ENCODE measurements around the gene SMG6. TPM values are rescaled to one million over a fixed set of nuclear protein-coding genes. Genes with fewer than 3 reads are reported as not detected.
"Not testable (repeated sequence)": the region's sequence is repeated elsewhere in the genome, so short reads cannot be mapped to it uniquely, and the experiment has no call there.

SMG6 gene
- total RNA-seq, 1 experiment from 2014 or later: 25.6 TPM

- CTCF ChIA-PET: interaction anchor here (0.5 to 1.7 kb wide), 15 partner anchors 10 to 197 kb away, joined by 3 to 18 read pairs (median 6); partner anchors contain the start of gene HIC1
- Mint-ChIP-seq H3K4me3 (no peak overlapping the region), H3K36me3 (peaks cover 2% of the 10 kb centered on the region; the same call in 1 of the 2 replicates), H3K4me1 (peaks cover 10% of the 10 kb centered on the region), H3K27me3 (ENCODE audit: low read depth) (no peaks in the 10 kb centered on the region), H3K27ac (no peak overlapping the region), H3K9me3 (no peaks in the 10 kb centered on the region)
- TF ChIP-seq FOXP4 (CRISPR knock-in tag; IDR thresholded peaks at IDR 0.05) (no peak), PREB (CRISPR knock-in tag; IDR thresholded peaks at IDR 0.05; ENCODE audit: borderline replicate concordance) (no peak), CTCF (IDR thresholded peaks at IDR 0.05) (peak; percentile 48; the same call in 1 of the 2 replicates), RORB (CRISPR knock-in tag; IDR thresholded peaks at IDR 0.05) (no peak)
- POLR2A ChIA-PET: interaction anchor here (1.8 kb wide), 1 partner anchor 11 kb away, joined by 5 read pairs; no protein-coding TSS in a partner anchor
- DNase-seq (ENCODE audit: low spot score) (peak; percentile 68), ATAC-seq (peak; percentile 91)
Observed at GRCh38 chr17:2170023-2170422, 133.6 kb downstream of the SMG6 start.

- CTCF ChIA-PET: interaction anchor here (0.9 to 2.5 kb wide), 4 partner anchors 10 to 107 kb away, joined by 3 to 9 read pairs (median 3); no protein-coding TSS in a partner anchor
- H3K27me3 Mint-ChIP-seq (ENCODE audit: low read depth); ATAC-seq; DNase-seq (ENCODE audit: low spot score); H3K4me1 Mint-ChIP-seq; H3K36me3 Mint-ChIP-seq; H3K27ac Mint-ChIP-seq; H3K9me3 Mint-ChIP-seq; POLR2A ChIA-PET; H3K4me3 Mint-ChIP-seq: not testable (repeated sequence)
Observed at GRCh38 chr17:2165723-2166122, 137.9 kb downstream of the SMG6 start.

- no peak for ATAC-seq
- no peak overlapping the region for H3K27ac Mint-ChIP-seq
Observed at GRCh38 chr17:2158396-2158780, 145.2 kb downstream of the SMG6 start.

More at GRCh38 chr17:2158396-2158780, 145.2 kb downstream of the SMG6 start:
- TF ChIP-seq FOXP4 (CRISPR knock-in tag; IDR thresholded peaks at IDR 0.05) (no peak), ZNF263 (CRISPR knock-in tag; IDR thresholded peaks at IDR 0.05; ENCODE audit: low read depth) (no peak), IRF2 (CRISPR knock-in tag; IDR thresholded peaks at IDR 0.05; ENCODE audit: borderline replicate concordance, low read depth) (no peak), ZNF396 (CRISPR knock-in tag; IDR thresholded peaks at IDR 0.05; ENCODE audit: borderline replicate concordance) (no peak), ARID4B (CRISPR knock-in tag; IDR thresholded peaks at IDR 0.05; ENCODE audit: borderline replicate concordance) (no peak), NR3C1 (CRISPR knock-in tag; conservative IDR thresholded peaks at IDR 0.05; ENCODE audit: low read depth) (no peak), ATF1 (CRISPR knock-in tag; IDR thresholded peaks at IDR 0.05) (no peak)
- no peaks in the 10 kb centered on the region for H3K27me3 Mint-ChIP-seq (ENCODE audit: low read depth)
- ChIA-PET CTCF (interaction anchor here (0.7 to 1.4 kb wide), 2 partner anchors 10 to 87 kb away, joined by 5 to 7 read pairs; no protein-coding TSS in a partner anchor), POLR2A (no interaction called here)
- H3K36me3 Mint-ChIP-seq: no peaks in the 10 kb centered on the region
- H3K4me3 Mint-ChIP-seq: no peak overlapping the region
- DNase-seq (ENCODE audit: low spot score): no peak
- H3K4me1 Mint-ChIP-seq: no peaks in the 10 kb centered on the region
- no peaks in the 10 kb centered on the region for H3K9me3 Mint-ChIP-seq

All from WTC11 (cell line).